Hair follicular keratinocyte (primary cell): Measurements from ENCODE around the gene PPTC7. TPM values are rescaled to one million over a fixed set of nuclear protein-coding genes. Genes with fewer than 3 reads are reported as not detected.

Source experiments
- total RNA-seq: library from RNA; depleted of rRNA; stranded (reverse); fragments of >200 nt; gene quantifications from 2 replicates; pipeline ENCODE4 v1.2.3, GENCODE V29; 2015

PPTC7 gene, protein sequence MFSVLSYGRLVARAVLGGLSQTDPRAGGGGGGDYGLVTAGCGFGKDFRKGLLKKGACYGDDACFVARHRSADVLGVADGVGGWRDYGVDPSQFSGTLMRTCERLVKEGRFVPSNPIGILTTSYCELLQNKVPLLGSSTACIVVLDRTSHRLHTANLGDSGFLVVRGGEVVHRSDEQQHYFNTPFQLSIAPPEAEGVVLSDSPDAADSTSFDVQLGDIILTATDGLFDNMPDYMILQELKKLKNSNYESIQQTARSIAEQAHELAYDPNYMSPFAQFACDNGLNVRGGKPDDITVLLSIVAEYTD
- 8.8 and 9.7 TPM in 2 replicates for total RNA-seq

GRCh38 chr12:110583137-110584059 lies at the start of gene PPTC7:
PPTC7 (minus strand) TSS chr12:110583318; CDS start chr12:110583031, 287 bp downstream.

GRCh38 chr12:110613771-110614684 lies 30.9 kb upstream of the PPTC7 start, which contains the start of gene TCTN1:
TCTN1 (plus strand) TSS chr12:110614129; CDS start chr12:110614183, 54 bp downstream.

GRCh38 chr12:110501752-110502738 lies 81.1 kb downstream of the PPTC7 start, which contains the start of the genes RAD9B and VPS29:
RAD9B (plus strand) TSS chr12:110502331; CDS start chr12:110502338, 7 bp downstream.
VPS29 (minus strand) TSS chr12:110502111; CDS start chr12:110502051, 60 bp downstream.

Other genes starting within 250 kb of the PPTC7 start
- gene ANAPC7, start 179.6 kb downstream of the PPTC7 start, total RNA-seq, result 35.9 and 42.1 TPM in 2 replicates
- gene ARPC3, start 133.0 kb downstream of the PPTC7 start, total RNA-seq, result 847 and 1,114 TPM in 2 replicates
- 23.3 and 31.0 TPM in 2 replicates for gene GPN3, start 115.1 kb downstream of the PPTC7 start, total RNA-seq
- gene FAM216A, start 114.5 kb downstream of the PPTC7 start, total RNA-seq, result 5.1 and 12.5 TPM in 2 replicates
- gene VPS29, start 81.2 kb downstream of the PPTC7 start, total RNA-seq, result 91.0 and 131 TPM in 2 replicates
- gene RAD9B, start 81.0 kb downstream of the PPTC7 start, total RNA-seq, result 0.19 and 2.3 TPM in 2 replicates
- 8.5 and 13.5 TPM in 2 replicates for gene TCTN1, start 30.8 kb upstream of the PPTC7 start, total RNA-seq
- gene HVCN1, start 105.8 kb upstream of the PPTC7 start, total RNA-seq, result 0.53 and 3.4 TPM in 2 replicates
- 87.1 and 115 TPM in 2 replicates for gene PPP1CC, start 159.6 kb upstream of the PPTC7 start, total RNA-seq